ENCODE data around the gene ABCA3.

DNA sequence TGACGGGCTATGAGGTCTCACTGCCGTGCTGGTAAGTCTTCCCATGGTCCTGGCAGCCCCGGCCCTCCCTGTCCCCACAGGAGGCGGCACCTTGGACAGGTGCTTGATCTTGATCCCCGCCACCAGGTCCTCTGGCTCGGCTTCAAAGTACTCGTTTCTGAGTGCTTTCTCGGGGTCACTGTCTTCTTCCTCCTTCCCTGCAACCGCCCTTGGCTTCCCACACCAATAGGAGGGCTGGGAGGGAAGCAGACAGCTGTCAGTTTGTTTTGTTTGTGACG, 40.7 kb downstream of the ABCA3 start:
- TF ChIP-seq EZH2 (IDR thresholded peaks at IDR 0.05; ENCODE audit: low read depth), result no peak
- TF ChIP-seq, protein P1, sequence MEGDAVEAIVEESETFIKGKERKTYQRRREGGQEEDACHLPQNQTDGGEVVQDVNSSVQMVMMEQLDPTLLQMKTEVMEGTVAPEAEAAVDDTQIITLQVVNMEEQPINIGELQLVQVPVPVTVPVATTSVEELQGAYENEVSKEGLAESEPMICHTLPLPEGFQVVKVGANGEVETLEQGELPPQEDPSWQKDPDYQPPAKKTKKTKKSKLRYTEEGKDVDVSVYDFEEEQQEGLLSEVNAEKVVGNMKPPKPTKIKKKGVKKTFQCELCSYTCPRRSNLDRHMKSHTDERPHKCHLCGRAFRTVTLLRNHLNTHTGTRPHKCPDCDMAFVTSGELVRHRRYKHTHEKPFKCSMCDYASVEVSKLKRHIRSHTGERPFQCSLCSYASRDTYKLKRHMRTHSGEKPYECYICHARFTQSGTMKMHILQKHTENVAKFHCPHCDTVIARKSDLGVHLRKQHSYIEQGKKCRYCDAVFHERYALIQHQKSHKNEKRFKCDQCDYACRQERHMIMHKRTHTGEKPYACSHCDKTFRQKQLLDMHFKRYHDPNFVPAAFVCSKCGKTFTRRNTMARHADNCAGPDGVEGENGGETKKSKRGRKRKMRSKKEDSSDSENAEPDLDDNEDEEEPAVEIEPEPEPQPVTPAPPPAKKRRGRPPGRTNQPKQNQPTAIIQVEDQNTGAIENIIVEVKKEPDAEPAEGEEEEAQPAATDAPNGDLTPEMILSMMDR (conservative IDR thresholded peaks at IDR 0.05), result no peak
